NCI-H2029 treated with DMSO at 0.1 percent for 48 hours (cell line): Measurements from ENCODE around the gene SYT14.
"Not testable (repeated sequence)": the region's sequence is repeated elsewhere in the genome, so short reads cannot be mapped to it uniquely, and the experiment has no call there.

Experiments used
- DNase-seq: peaks from one replicate; lab custom pipeline; 2025; lab: John Stamatoyannopoulos, UW

Gene SYT14

GRCh38 chr1:210027994-210028393 lies 90.0 kb downstream of the SYT14 start:
- DNase-seq, result no peak

- DNase-seq, result no peak
Measured at GRCh38 chr1:210031473-210031872, 93.5 kb downstream of the SYT14 start.

GRCh38 chr1:210043058-210043457 lies 105.0 kb downstream of the SYT14 start:
- no peak for DNase-seq

GRCh38 chr1:210049616-210050015 lies 111.6 kb downstream of the SYT14 start:
- no peak for DNase-seq

DNA sequence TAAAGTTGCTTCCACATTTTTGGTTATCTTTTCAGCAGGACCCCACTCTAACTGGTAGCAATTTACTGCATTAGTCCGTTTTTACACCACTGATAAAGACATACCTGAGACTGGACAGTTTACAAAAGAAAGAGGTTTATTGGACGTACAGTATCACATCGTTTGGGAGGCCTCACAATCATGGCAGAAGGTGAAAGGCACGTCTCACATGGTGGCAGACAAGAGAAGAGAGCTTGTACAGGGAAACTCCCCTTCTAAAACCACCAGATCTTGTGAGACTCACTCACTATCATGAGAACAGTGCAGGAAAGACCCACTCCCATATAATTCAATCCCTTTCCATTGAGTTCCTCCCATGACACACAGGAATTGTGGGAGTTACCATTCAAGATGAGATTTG lies 112.5 kb downstream of the SYT14 start:
- DNase-seq, result not testable (repeated sequence)

DNA sequence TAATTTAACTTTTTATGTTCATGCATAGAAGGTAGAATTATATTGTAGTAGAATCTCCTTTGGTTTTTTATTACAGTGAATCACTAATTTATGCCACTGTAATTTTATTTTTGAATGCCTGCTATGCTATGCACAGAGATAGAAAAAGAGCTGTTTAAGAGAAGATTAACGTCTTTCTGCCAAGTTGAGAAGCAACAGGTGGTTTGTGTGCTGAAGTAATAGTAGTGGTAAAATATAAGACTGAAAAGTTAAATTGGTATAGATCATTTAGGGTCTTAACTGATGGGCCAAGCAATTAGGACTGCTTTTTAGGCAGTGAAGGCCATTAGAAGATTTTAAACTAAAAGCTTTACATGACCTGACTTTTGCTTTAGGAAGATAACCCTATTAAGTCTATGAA lies 115.1 kb downstream of the SYT14 start:
- no peak for DNase-seq

- DNase-seq, result no peak
Measured at GRCh38 chr1:210057593-210057992, 119.6 kb downstream of the SYT14 start.

DNA sequence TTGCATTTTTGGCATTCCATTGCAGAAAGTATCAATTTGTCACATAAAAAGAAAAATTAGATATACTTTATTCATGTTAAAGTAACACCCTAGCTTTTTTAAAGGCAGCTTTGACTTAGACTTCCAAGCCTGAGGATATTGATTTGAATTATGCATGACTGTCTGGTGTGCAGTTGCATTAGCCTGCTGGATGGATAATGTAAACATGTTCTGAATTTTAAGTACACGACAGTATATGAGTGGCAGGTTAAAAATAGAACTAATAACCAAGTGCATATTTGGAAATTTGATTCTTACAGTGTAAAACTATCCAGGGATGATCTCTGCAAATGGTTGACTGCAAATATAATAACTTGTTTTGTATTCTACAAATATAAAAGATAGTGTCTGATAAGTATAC lies 124.0 kb downstream of the SYT14 start:
- no peak for DNase-seq

DNA sequence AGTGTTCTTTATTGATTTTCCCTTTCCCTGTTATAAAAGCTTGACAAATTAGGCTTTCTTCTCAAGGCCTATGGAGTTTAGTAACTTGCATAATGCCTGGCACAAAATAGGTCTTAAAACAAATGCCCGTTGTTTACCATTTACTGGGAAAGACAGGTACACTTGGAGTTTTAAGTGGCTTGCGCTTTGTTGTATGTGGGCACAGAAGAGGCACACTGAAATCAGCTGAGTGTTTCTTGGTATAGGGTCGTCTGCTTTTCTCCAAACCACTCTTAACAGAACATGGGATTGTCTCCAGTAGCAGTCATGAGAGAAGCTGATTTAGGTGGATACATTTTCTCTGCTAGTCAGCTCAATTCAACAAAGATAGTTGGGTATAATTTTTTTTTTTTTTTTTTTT lies 132.5 kb downstream of the SYT14 start:
- DNase-seq, result no peak

GRCh38 chr1:210072129-210072528 lies 134.1 kb downstream of the SYT14 start:
- no peak for DNase-seq

- no peak for DNase-seq
Measured at GRCh38 chr1:210072896-210073504, 135.0 kb downstream of the SYT14 start.

- no peak for DNase-seq
Measured at GRCh38 chr1:210074904-210075303, 136.9 kb downstream of the SYT14 start.

- no peak for DNase-seq
Measured at GRCh38 chr1:210076620-210077019, 138.6 kb downstream of the SYT14 start.

GRCh38 chr1:210081494-210081893 lies 143.5 kb downstream of the SYT14 start:
- no peak for DNase-seq

DNA sequence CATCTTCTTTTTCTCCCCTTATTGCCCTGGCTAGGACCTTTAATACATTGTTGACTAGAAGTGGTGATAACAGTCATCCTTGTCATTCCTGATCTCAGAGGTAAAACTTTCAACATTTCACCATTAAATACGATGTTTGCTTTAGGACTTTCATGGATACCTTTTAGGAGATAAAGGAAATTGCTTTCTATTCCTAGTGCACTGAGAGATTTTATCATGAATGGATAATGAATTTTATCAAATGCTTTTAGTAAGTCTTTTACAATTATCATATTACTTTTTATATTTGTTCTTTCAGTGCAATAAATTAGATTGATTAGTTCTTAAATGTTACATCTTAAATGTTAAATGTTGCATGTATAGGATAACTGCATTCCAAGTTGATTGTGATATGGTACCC lies 147.3 kb downstream of the SYT14 start:
- DNase-seq, result no peak

- DNase-seq, result no peak
Measured at GRCh38 chr1:210087058-210087457, 149.0 kb downstream of the SYT14 start.

DNA sequence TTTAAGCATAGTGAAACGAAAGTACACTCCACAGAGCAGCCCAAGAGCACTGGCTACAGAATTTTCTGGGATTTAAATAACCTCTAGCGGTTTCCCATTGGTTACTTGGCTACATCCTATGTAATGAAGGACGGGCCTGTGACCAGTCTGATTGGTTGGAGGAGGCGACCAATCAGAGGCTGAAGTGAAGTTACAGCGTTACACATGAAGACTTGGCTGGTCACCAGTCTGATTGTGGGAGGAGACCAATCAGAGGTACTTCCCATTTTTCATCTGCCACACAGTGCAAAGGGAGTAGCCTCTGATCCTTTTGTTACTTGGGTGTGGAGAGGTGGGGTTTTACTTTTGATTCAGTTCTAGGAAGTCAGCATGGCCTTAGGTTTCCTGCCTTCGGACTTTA lies 151.8 kb downstream of the SYT14 start:
- DNase-seq, result no peak

GRCh38 chr1:210092366-210092765 lies 154.3 kb downstream of the SYT14 start:
- no peak for DNase-seq

DNA sequence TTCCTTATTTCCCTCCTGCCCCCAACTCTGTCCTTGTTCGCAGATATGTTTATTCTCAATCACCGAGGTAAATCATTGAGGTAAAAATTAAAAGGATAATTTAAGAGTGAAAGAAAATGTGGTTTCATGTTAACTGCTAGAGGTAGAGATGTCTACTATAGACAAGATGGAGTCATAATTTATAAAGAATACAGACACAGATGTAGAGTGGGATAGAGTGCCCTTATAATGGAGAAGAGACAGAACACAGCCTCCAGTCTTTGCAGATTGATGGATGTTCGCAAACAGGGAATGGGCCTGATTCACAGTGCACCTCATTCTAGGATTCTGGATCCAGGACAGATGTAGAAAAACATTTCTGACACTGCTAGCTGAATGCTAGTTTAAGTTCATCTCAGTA lies 155.4 kb downstream of the SYT14 start:
- DNase-seq, result no peak

GRCh38 chr1:210098356-210098755 lies 160.3 kb downstream of the SYT14 start:
- no peak for DNase-seq

- no peak for DNase-seq
Measured at GRCh38 chr1:210099921-210100320, 161.9 kb downstream of the SYT14 start.

- no peak for DNase-seq
Measured at GRCh38 chr1:210104103-210104502, 166.1 kb downstream of the SYT14 start.

GRCh38 chr1:210112906-210113305 lies 174.9 kb downstream of the SYT14 start:
- DNase-seq, result not testable (repeated sequence)

GRCh38 chr1:210117198-210117597 lies 179.2 kb downstream of the SYT14 start:
- no peak for DNase-seq
